GM23338 (cell line): ENCODE results near the gene KIR2DL4. TPM values are rescaled to one million over a fixed set of nuclear protein-coding genes. Genes with fewer than 3 reads are reported as not detected.
"Not testable (repeated sequence)": the region's sequence is repeated elsewhere in the genome, so short reads cannot be mapped to it uniquely, and the experiment has no call there.

Experiments
- ATAC-seq: fragments of 200-7000 bp; cut with Tn5 transposase; 3 replicates; pipeline ENCODE4 v1.9.1; 2020
- DNase-seq: peaks from one replicate; pipeline ENCODE4 v3.0.0-alpha.2; 2015; ENCODE audit warnings: low spot score
- H2AFZ ChIP-seq: fragments of 200-600 bp; sonication (generic); 2 replicates; pipeline ENCODE4 v1.8.0; 2016; ENCODE audit warnings: antibody characterized with exemption, mild to moderate bottlenecking, moderate library complexity
- H3F3A ChIP-seq: fragments of 200-600 bp; sonication (generic); replicated peaks from 2 replicates; pipeline ENCODE4 v1.8.0; 2017; ENCODE audit warnings: antibody characterized with exemption, mixed run types, low read depth
- H3K27ac ChIP-seq: fragments of 200-600 bp; sonication (generic); 2 replicates; pipeline ENCODE4 v1.6.1; 2016; ENCODE audit warnings: low read depth
- H3K27me3 ChIP-seq: fragments of 200-600 bp; sonication (generic); 2 replicates; pipeline ENCODE4 v1.8.0; 2016; ENCODE audit warnings: mild to moderate bottlenecking, mixed run types, moderate library complexity; ENCODE audit not compliant: insufficient read depth
- H3K36me3 ChIP-seq: fragments of 200-600 bp; sonication (generic); 2 replicates; pipeline ENCODE4 v1.8.0; 2016; ENCODE audit warnings: mild to moderate bottlenecking; ENCODE audit not compliant: insufficient read depth
- H3K4me1 ChIP-seq: fragments of 200-600 bp; sonication (generic); 2 replicates; pipeline ENCODE4 v1.8.0; 2016; ENCODE audit warnings: mild to moderate bottlenecking, moderate library complexity; ENCODE audit not compliant: insufficient read depth
- H3K4me2 ChIP-seq: fragments of 200-600 bp; sonication (generic); 2 replicates; pipeline ENCODE4 v1.7.1; 2017; ENCODE audit warnings: mixed run types
- H3K4me3 ChIP-seq: fragments of 200-600 bp; sonication (generic); 2 replicates; pipeline ENCODE4 v1.6.1; 2016; ENCODE audit warnings: mixed run types
- H3K79me2 ChIP-seq: fragments of 200-600 bp; sonication (generic); replicated peaks from 2 replicates; pipeline ENCODE4 v1.8.0; 2017; ENCODE audit warnings: mild to moderate bottlenecking; ENCODE audit not compliant: insufficient read depth
- H3K9me2 ChIP-seq: fragments of 200-600 bp; sonication (generic); 2 replicates; pipeline ENCODE4 v1.8.0; 2017; ENCODE audit not compliant: insufficient read depth
- H4K20me1 ChIP-seq: fragments of 200-600 bp; sonication (generic); replicated peaks from 2 replicates; pipeline ENCODE4 v1.8.0; 2017; ENCODE audit warnings: mild to moderate bottlenecking; ENCODE audit not compliant: insufficient read depth
- H3K27ac Mint-ChIP-seq: 2 replicates; pipeline ENCODE4 v1.8.0; 2020; ENCODE audit warnings: inconsistent platforms, mild to moderate bottlenecking, moderate library complexity, mixed read lengths
- H3K27me3 Mint-ChIP-seq: 3 replicates; pipeline ENCODE4 v1.8.0; 2022; ENCODE audit warnings: low read depth, mild to moderate bottlenecking, moderate library complexity, mixed read lengths, inconsistent platforms; ENCODE audit not compliant: insufficient read depth, poor library complexity
- H3K36me3 Mint-ChIP-seq: 3 replicates; pipeline ENCODE4 v1.8.0; 2021; ENCODE audit warnings: low read depth, mild to moderate bottlenecking, inconsistent platforms, moderate library complexity, mixed read lengths
- H3K4me1 Mint-ChIP-seq: 3 replicates; pipeline ENCODE4 v1.8.0; 2020; ENCODE audit warnings: mild to moderate bottlenecking, inconsistent platforms, mixed read lengths
- H3K4me3 Mint-ChIP-seq: 3 replicates; pipeline ENCODE4 v1.8.0; 2021; ENCODE audit warnings: moderate library complexity, mild to moderate bottlenecking, inconsistent platforms, mixed read lengths
- H3K9me3 Mint-ChIP-seq: 3 replicates; pipeline ENCODE4 v1.8.0; 2020; ENCODE audit warnings: moderate library complexity, mild to moderate bottlenecking, inconsistent platforms, mixed read lengths
- ZNF462 ChIP-seq: fragments of 250-450 bp; sonication (Bioruptor Pico); IDR thresholded peaks from 2 replicates; pipeline ENCODE4 v1.5.0; 2020; ENCODE audit warnings: mild to moderate bottlenecking, moderate library complexity
- polyA plus RNA-seq: library from polyadenylated mRNA; unstranded; fragments of >200 nt; fragmentation: Nextera tagmentation; extraction: Ambion mirVana; gene quantifications from 2 replicates; pipeline ENCODE4 v1.2.1, GENCODE V29; 2016
- total RNA-seq: library from RNA; depleted of rRNA; stranded (reverse); fragments of >200 nt; shearing (Covaris generic); gene quantifications from 2 replicates; pipeline ENCODE4 v1.2.3, GENCODE V29; 2014

Gene KIR2DL4
- total and polyA plus RNA-seq, 2 experiments from 2014 or later, result not detected

GRCh38 chr19:54817670-54818536 lies 14.5 kb downstream of the KIR2DL4 start (continued):
- no peak for TF ChIP-seq ZNF462 (CRISPR knock-in tag)

DNA sequence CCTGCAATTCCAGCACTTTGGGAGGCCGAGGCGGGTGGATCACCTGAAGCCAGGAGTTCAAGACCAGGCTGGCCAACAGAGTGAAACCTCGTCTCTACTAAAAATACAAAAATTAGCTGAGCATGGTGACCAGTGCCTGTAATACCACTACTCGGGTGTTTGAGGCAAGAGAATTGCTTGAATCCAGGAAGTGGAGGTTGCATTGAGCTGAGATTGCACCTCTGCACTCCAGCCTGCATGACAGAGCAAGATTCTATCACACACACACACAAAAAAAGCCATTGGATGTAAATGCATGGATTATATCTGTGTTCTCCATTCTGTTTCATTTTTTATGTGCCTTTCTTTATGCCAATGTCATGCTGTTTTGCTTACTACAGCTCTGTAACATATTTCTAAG lies 21.0 kb downstream of the KIR2DL4 start:
- not testable (repeated sequence) for H3K36me3 ChIP-seq, H3K4me2 ChIP-seq, H3K27me3 Mint-ChIP-seq, H2AFZ ChIP-seq, DNase-seq, H3K79me2 ChIP-seq, H3F3A ChIP-seq, H3K4me3 ChIP-seq, H3K4me1 Mint-ChIP-seq, H3K9me2 ChIP-seq, H4K20me1 ChIP-seq, H3K27ac Mint-ChIP-seq, H3K27me3 ChIP-seq, H3K27ac ChIP-seq, H3K4me3 Mint-ChIP-seq, ATAC-seq, H3K4me1 ChIP-seq
- Mint-ChIP-seq H3K9me3 (peaks cover 88% of the 10 kb centered on the region), H3K36me3 (peaks cover 31% of the 10 kb centered on the region)

GRCh38 chr19:54825326-54825725 lies 21.9 kb downstream of the KIR2DL4 start:
- H3K4me3 Mint-ChIP-seq, H3K27me3 ChIP-seq, H3K4me1 Mint-ChIP-seq, H3K27ac Mint-ChIP-seq, H3K27ac ChIP-seq, H3K9me2 ChIP-seq, DNase-seq, H3K27me3 Mint-ChIP-seq, H3K4me3 ChIP-seq, H3K4me1 ChIP-seq, H3K79me2 ChIP-seq, H2AFZ ChIP-seq, H3K36me3 ChIP-seq, H3K4me2 ChIP-seq, ATAC-seq, H4K20me1 ChIP-seq, H3F3A ChIP-seq: not testable (repeated sequence)
- peaks cover 88% of the 10 kb centered on the region for H3K9me3 Mint-ChIP-seq
- peaks cover 32% of the 10 kb centered on the region for H3K36me3 Mint-ChIP-seq

- H3K27ac Mint-ChIP-seq, H3K36me3 ChIP-seq, H3K79me2 ChIP-seq, ATAC-seq, H3K9me2 ChIP-seq, H3K4me3 ChIP-seq, H3K4me3 Mint-ChIP-seq, H3K27me3 Mint-ChIP-seq, DNase-seq, H3F3A ChIP-seq, H3K4me1 ChIP-seq, H3K27ac ChIP-seq, H4K20me1 ChIP-seq, H3K27me3 ChIP-seq, H2AFZ ChIP-seq, H3K4me1 Mint-ChIP-seq, H3K4me2 ChIP-seq: not testable (repeated sequence)
- peaks cover 85% of the 10 kb centered on the region for H3K9me3 Mint-ChIP-seq
- peaks cover 40% of the 10 kb centered on the region for H3K36me3 Mint-ChIP-seq
These were observed 24.7 kb downstream of the KIR2DL4 start for GRCh38 chr19:54828064-54828463.

- DNase-seq, H3K4me1 Mint-ChIP-seq, H3K4me3 ChIP-seq, H3K27me3 Mint-ChIP-seq, H3K27ac ChIP-seq, H3K36me3 ChIP-seq, H2AFZ ChIP-seq, H3K9me2 ChIP-seq, H3F3A ChIP-seq, H3K27ac Mint-ChIP-seq, H3K4me3 Mint-ChIP-seq, H3K79me2 ChIP-seq, H3K27me3 ChIP-seq, H3K4me2 ChIP-seq, ATAC-seq, H4K20me1 ChIP-seq, H3K4me1 ChIP-seq: not testable (repeated sequence)
- H3K9me3 Mint-ChIP-seq, result peaks cover 96% of the 10 kb centered on the region
- peaks cover 55% of the 10 kb centered on the region for H3K36me3 Mint-ChIP-seq
These were observed 29.1 kb downstream of the KIR2DL4 start, which contains the start of gene KIR2DS4 for GRCh38 chr19:54832496-54832895. Gene KIR2DS4 (plus strand): TSS chr19:54832676.
